Measurements from ENCODE around the gene CACNA1B.

GRCh38 chr9:138014563-138014945, 137.0 kb downstream of the CACNA1B start:
- TF ChIP-seq POLR2A (IDR thresholded peaks at IDR 0.05; ENCODE audit: low read depth, low read length) (no peak), POLR2AphosphoS5 (IDR thresholded peaks at IDR 0.05; ENCODE audit: low read depth, low read length) (no peak), TAF1 (IDR thresholded peaks at IDR 0.05; ENCODE audit: low read depth, low read length) (no peak), SPI1 (IDR thresholded peaks at IDR 0.05; ENCODE audit: low read depth, low read length) (no peak), POU2F2 (IDR thresholded peaks at IDR 0.05; ENCODE audit: low read depth, low read length) (no peak)

Measured in GM12891 (cell line).